ENCODE measurements around the gene MYO5B. TPM values are rescaled to one million over a fixed set of nuclear protein-coding genes. Genes with fewer than 3 reads are reported as not detected.

The MYO5B gene
- total RNA-seq, 1 donor from 2014 or later, result 114 TPM

DNA sequence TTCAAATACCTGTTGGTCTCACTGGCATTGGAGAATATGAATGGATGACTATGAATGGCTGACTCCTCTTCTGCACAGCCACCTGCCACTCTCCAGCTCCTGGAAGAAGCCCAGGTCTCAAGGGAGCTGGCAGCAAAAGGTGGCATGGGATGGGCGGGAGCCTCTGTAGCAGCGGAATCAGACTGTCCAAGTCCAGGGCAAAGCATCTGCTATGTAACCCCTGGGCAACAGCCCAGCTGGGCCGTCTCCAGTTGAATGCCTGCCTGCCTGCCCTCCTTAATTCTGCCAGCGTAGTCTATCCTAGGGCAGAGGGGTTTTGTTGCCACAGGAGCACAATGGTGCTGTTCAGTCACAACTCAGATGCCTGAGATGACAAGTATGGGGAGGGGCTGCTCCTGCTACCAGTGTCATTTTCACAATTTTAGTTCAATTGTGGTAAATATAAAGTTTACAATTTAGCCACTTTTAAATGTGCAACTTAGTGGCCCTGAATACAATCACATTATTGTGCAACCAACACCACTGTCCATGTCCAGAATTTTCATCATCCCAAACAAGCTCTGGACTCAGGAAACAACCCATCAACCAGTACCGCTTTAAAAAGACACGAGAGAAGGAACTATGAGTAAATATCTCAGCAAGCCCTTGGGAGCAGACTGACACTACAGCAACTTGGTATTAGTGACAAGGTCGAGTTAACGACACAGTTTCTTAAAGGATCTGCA is 115.2 kb downstream of the MYO5B start:
- Histone ChIP-seq H3K27me3 (ENCODE audit: control insufficient read depth, insufficient read depth, low read length) (no peaks in the 10 kb centered on the region), H3K4me3 (ENCODE audit: low read depth, low read length) (no peak overlapping the region), H3K36me3 (ENCODE audit: control insufficient read depth, insufficient read depth, low read length) (no peaks in the 10 kb centered on the region)
- DNase-seq (ENCODE audit: low read depth), result no peak
- TF ChIP-seq, protein P1, sequence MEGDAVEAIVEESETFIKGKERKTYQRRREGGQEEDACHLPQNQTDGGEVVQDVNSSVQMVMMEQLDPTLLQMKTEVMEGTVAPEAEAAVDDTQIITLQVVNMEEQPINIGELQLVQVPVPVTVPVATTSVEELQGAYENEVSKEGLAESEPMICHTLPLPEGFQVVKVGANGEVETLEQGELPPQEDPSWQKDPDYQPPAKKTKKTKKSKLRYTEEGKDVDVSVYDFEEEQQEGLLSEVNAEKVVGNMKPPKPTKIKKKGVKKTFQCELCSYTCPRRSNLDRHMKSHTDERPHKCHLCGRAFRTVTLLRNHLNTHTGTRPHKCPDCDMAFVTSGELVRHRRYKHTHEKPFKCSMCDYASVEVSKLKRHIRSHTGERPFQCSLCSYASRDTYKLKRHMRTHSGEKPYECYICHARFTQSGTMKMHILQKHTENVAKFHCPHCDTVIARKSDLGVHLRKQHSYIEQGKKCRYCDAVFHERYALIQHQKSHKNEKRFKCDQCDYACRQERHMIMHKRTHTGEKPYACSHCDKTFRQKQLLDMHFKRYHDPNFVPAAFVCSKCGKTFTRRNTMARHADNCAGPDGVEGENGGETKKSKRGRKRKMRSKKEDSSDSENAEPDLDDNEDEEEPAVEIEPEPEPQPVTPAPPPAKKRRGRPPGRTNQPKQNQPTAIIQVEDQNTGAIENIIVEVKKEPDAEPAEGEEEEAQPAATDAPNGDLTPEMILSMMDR (IDR thresholded peaks at IDR 0.05; ENCODE audit: insufficient read depth, low read length, poor library complexity, severe bottlenecking), result no peak

DNA sequence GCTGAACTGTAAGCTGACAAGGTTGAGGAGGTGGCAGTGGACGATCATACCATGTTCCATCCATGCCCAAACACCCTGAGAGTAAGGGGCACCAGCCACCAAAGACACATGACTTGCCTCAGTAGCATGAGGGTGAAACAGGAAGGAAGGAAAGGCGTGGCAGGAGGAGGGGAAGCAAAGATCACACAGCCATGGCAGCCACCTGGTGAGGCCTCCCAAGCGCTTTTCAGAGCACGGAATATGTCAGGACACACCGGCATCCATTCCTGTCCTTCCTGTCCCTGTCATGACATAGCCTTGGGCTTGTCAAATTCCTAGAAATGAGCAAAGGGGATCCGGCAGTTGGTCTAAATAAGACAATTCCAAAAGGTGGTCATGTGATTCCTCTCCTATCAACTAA is 118.7 kb downstream of the MYO5B start:
- H3K36me3 ChIP-seq (ENCODE audit: control insufficient read depth, insufficient read depth, low read length), result no peaks in the 10 kb centered on the region
- no peak overlapping the region for H3K4me3 ChIP-seq (ENCODE audit: low read depth, low read length)
- DNase-seq (ENCODE audit: low read depth), result no peak
- no peaks in the 10 kb centered on the region for H3K27me3 ChIP-seq (ENCODE audit: control insufficient read depth, insufficient read depth, low read length)
- TF ChIP-seq, protein P1 (IDR thresholded peaks at IDR 0.05; ENCODE audit: insufficient read depth, low read length, poor library complexity, severe bottlenecking), result no peak

DNA sequence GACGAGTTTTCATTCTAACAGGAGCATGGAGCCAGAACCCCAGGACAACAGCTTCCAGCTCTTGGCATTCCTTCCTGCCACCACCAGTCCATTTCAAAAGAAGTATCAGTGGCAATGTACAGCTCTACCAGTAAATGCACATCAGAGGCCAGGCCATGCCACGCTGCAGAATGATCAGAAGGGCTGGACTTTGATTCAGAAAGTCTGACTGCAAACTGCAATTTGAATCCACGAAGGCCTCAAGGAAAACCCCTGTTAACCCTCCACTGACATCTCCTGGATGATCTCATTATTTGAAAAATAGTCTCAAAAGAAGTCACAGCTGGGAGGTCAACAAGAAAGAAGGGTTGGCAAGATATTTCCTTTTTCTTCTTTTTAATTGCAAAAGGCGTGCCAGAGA is 119.2 kb downstream of the MYO5B start:
- DNase-seq (ENCODE audit: low read depth), result peak; percentile 12
- TF ChIP-seq, protein P1 (IDR thresholded peaks at IDR 0.05; ENCODE audit: insufficient read depth, low read length, poor library complexity, severe bottlenecking), result no peak

DNA sequence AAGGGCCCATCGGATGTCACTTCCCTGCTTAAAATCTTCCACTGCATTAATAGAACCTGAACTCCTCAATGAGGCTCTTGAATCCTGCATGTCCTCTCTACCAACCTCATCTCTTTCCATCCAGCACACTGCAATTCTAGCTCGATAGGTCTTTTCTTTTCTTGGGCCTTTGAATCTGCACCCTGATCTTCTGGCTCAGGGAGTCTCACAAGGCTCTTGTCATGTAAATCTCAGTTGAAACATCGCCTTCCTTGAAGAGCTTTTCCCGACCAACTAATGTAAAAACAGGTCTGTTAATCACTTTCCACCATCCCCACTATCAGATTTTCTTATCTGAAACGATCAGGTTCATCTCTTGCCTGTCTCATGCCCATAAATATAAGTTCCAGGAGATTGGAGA is 120.5 kb downstream of the MYO5B start:
- no peak for DNase-seq (ENCODE audit: low read depth)
- no peaks in the 10 kb centered on the region for H3K27me3 ChIP-seq (ENCODE audit: control insufficient read depth, insufficient read depth, low read length)
- TF ChIP-seq, protein P1 (IDR thresholded peaks at IDR 0.05; ENCODE audit: insufficient read depth, low read length, poor library complexity, severe bottlenecking), result no peak
- H3K36me3 ChIP-seq (ENCODE audit: control insufficient read depth, insufficient read depth, low read length), result no peaks in the 10 kb centered on the region
- no peak overlapping the region for H3K4me3 ChIP-seq (ENCODE audit: low read depth, low read length)

More for the DNA sequence above, 119.2 kb downstream of the MYO5B start:
- H3K4me3 ChIP-seq (ENCODE audit: low read depth, low read length), result no peak overlapping the region
- no peaks in the 10 kb centered on the region for H3K27me3 ChIP-seq (ENCODE audit: control insufficient read depth, insufficient read depth, low read length)
- H3K36me3 ChIP-seq (ENCODE audit: control insufficient read depth, insufficient read depth, low read length), result no peaks in the 10 kb centered on the region

DNA sequence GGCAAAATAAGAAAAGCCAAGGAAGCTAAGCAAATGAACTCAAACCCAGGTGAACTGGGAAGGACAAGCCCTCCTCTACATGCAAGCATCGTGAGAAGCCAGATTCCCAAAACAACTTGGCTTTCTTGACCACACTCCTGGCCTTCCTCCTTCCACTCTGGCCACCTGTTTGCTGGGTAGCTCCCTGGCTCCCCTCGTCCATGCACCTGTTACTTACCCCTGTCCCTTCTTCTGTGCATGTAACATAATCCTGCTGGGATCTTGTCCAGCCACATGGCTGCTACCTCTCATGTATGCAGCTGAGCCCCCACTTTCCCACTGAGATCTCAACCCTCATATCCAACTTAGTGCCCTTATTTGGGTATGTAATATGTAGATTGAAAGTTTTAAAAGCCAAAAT is 121.6 kb downstream of the MYO5B start:
- Histone ChIP-seq H3K36me3 (ENCODE audit: control insufficient read depth, insufficient read depth, low read length) (no peaks in the 10 kb centered on the region), H3K27me3 (ENCODE audit: control insufficient read depth, insufficient read depth, low read length) (no peaks in the 10 kb centered on the region), H3K4me3 (ENCODE audit: low read depth, low read length) (no peak overlapping the region)
- TF ChIP-seq, protein P1 (IDR thresholded peaks at IDR 0.05; ENCODE audit: insufficient read depth, low read length, poor library complexity, severe bottlenecking), result no peak
- no peak for DNase-seq (ENCODE audit: low read depth)

DNA sequence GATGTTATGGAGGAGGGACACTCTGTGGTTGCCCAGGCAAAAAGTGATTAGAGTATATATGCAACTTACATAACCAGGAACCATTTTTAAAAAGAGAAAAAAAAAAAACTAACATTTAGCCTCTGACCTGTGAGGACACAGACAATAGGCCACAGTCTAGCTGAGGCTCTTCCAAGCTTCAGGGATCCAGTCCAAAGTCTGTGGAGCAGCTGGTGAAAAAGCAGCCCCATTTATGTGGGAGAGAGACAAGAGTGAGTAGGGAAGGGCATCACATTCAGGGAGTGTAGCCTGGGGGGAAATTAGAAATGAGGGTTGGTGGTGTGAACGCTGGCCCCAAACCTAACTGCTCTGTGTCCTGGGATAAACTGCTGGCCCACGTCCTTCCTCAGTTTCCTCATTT is 122.8 kb downstream of the MYO5B start:
- DNase-seq (ENCODE audit: low read depth), result no peak
- no peaks in the 10 kb centered on the region for H3K27me3 ChIP-seq (ENCODE audit: control insufficient read depth, insufficient read depth, low read length)
- H3K4me3 ChIP-seq (ENCODE audit: low read depth, low read length), result no peak overlapping the region
- no peaks in the 10 kb centered on the region for H3K36me3 ChIP-seq (ENCODE audit: control insufficient read depth, insufficient read depth, low read length)
- TF ChIP-seq, protein P1 (IDR thresholded peaks at IDR 0.05; ENCODE audit: insufficient read depth, low read length, poor library complexity, severe bottlenecking), result no peak
